ENCODE data around the gene IRX2. TPM values are rescaled to one million over a fixed set of nuclear protein-coding genes. Genes with fewer than 3 reads are reported as not detected.

IRX2 gene
- total and polyA plus RNA-seq, 2 of the 4 experiments (the other 2 are of a cell fraction): 0.36 to 0.97 TPM

DNA sequence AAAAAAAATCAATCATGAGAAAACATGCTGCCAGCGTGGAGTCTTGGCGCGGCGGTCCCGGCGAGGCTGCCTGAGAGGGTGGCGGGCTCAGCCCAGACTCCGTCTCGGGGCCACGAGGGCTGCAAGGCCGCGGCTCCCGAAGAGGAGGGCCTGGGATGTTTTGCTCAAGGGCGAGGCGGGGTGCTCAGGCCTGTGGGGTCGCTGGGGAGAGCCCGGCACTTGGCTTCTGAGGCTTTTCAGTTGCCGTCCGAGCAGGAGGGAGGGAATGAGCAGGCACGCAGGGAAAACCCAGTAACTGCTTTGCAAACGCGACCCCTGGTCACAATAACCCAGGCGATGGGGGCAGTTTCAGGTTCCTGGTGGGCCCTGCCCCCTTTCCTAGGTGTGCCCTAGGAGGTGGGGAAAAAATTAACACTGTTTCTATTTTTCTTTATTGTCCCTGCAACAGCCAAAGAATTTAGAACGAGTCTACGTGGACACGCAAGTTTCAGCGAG is 3.2 kb upstream of the IRX2 start:
- H3K27me3 ChIP-seq (ENCODE audit: control insufficient read depth, insufficient read depth, low read length): peaks cover 46% of the 10 kb centered on the region
- H3K79me1 ChIP-seq (ENCODE audit: low read depth in 1 of 2, low read length in 2 of 2): no peaks in the 10 kb centered on the region
- ChIA-PET POLR2A (ENCODE audit: unreplicated experiment) (no interaction called here), CTCF (interaction anchor here (0.5 kb wide), 1 partner anchor 58 kb away, joined by 4 read pairs; no protein-coding TSS in a partner anchor)
- dilution Hi-C loops (cut with HindIII; ENCODE audit: low sequenced_read_pairs, unreplicated experiment) (no loop called here), in situ Hi-C loops (cut with MboI; ENCODE audit: low sequenced_read_pairs) (no loop called here), intact Hi-C loops (cut with micrococcal nuclease) (no loop called here)
- H3K14ac ChIP-seq (replicated peaks; ENCODE audit: low read depth, low read length): no peak overlapping the region
- 0% methylated on average over 9 of the region's 27 CpGs; no CpG with 5 or more reads in 1 of the 2 experiments for WGBS, 2 experiments (ENCODE audit: extremely low coverage in 2 of 2, insufficient read length in 1 of 2)
- H2BK120ac ChIP-seq (ENCODE audit: low read depth, low read length): no peak overlapping the region
- H3K9me3 ChIP-seq (ENCODE audit: control insufficient read depth, insufficient read depth, low read length): peaks cover 3% of the 10 kb centered on the region; the same call in 1 of the 2 replicates
- H3K9ac ChIP-seq (ENCODE audit: low read depth, low read length): no peak overlapping the region
- no peak for DNase-seq
- ATAC-seq (ENCODE audit: low read depth): no peak
- H3K4me1 ChIP-seq (ENCODE audit: control insufficient read depth, insufficient read depth, low read length): no peaks in the 10 kb centered on the region
- no peak overlapping the region for H2BK5ac ChIP-seq (ENCODE audit: low read depth, low read length, poor library complexity, severe bottlenecking)
- H2BK20ac ChIP-seq (ENCODE audit: low read depth, low read length): no peak overlapping the region
- H3K9me1 ChIP-seq (ENCODE audit: insufficient read depth, low read length): no peaks in the 10 kb centered on the region
- H3K4me2 ChIP-seq (ENCODE audit: low read depth, low read length): no peak overlapping the region
- H4K91ac ChIP-seq (ENCODE audit: insufficient read depth, low read depth, low read length): no peak overlapping the region
- H3K56ac ChIP-seq (ENCODE audit: extremely low read depth, insufficient read depth, low read length): no peak overlapping the region
- no peak overlapping the region for H2AK5ac ChIP-seq (ENCODE audit: low read depth, low read length)
- H2AK9ac ChIP-seq (replicated peaks; ENCODE audit: low read depth, low read length, poor library complexity): no peak overlapping the region
- H2AFZ ChIP-seq (replicated peaks; ENCODE audit: low read length, poor library complexity): no peak overlapping the region
- H3K23ac ChIP-seq (ENCODE audit: low read depth, low read length): no peak overlapping the region
- H3K4ac ChIP-seq (ENCODE audit: low read depth, low read length): no peak overlapping the region
- H3K18ac ChIP-seq (ENCODE audit: low read depth, low read length): no peak overlapping the region
- no TSS peak for BruUV-seq (replicated peaks)
- no peak for TF ChIP-seq RCOR1 (IDR thresholded peaks at IDR 0.05; ENCODE audit: insufficient replicate concordance, low read length)
- H4K8ac ChIP-seq (ENCODE audit: low read depth in 2 of 2, low read length in 2 of 2): no peak overlapping the region
- H3K4me3 ChIP-seq (ENCODE audit: insufficient read depth, low read depth, low read length): no peak overlapping the region
- H4K5ac ChIP-seq (ENCODE audit: low read depth, low read length): no peak overlapping the region
- H3K27ac ChIP-seq (ENCODE audit: insufficient read depth, low read length): no peak overlapping the region
- no peaks in the 10 kb centered on the region for H4K20me1 ChIP-seq (ENCODE audit: insufficient read depth, low read length)
- H2BK15ac ChIP-seq (ENCODE audit: low read depth, low read length): no peak overlapping the region
- H3K36me3 ChIP-seq (ENCODE audit: control insufficient read depth, insufficient read depth, low read length): no peaks in the 10 kb centered on the region
